PC-9 (cell line): Measurements from ENCODE around the gene BRINP3. TPM values are rescaled to one million over a fixed set of nuclear protein-coding genes. Genes with fewer than 3 reads are reported as not detected.

Experiments
- BruUV-seq: library from RNA; stranded (reverse); fragments of 400-500 nt; replicated peaks from 2 replicates; lab custom pipeline; 2021; lab: Mats Ljungman, UMichigan
- CTCF ChIA-PET: fragments of 300-600 bp; sonication (Branson Sonifier 250); formaldehyde crosslinking; loops from one replicate; lab custom pipeline; 2022; ENCODE audit warnings: antibody characterized with exemption; lab: Charles Lee
- POLR2A ChIA-PET: fragments of 300-600 bp; sonication (Branson Sonifier 250); formaldehyde crosslinking; loops from one replicate; lab custom pipeline; 2022; ENCODE audit warnings: antibody characterized with exemption; ENCODE audit not compliant: unreplicated experiment; lab: Charles Lee
- DNase-seq, 2 experiments: peaks; one replicate each; pipeline versions ENCODE4 v3.0.0 to v3.0.0-alpha.2; 2015 to 2022; ENCODE audit warnings: mixed read lengths in 1 of 2
- H2AFZ ChIP-seq: fragments of 200-600 bp; sonication (generic); 2 replicates; pipeline ENCODE4 v1.8.1; 2017; ENCODE audit warnings: antibody characterized with exemption
- H3F3A ChIP-seq: fragments of 200-600 bp; sonication (generic); 2 replicates; pipeline ENCODE4 v1.8.1; 2017; ENCODE audit warnings: antibody characterized with exemption, mild to moderate bottlenecking, low read depth; ENCODE audit not compliant: insufficient read depth
- H3K27ac ChIP-seq: fragments of 200-600 bp; sonication (generic); 2 replicates; pipeline ENCODE4 v1.6.1; 2016; ENCODE audit warnings: mixed run types
- H3K27me3 ChIP-seq: fragments of 200-600 bp; sonication (generic); 2 replicates; pipeline ENCODE4 v1.6.1; 2016; ENCODE audit warnings: low read depth, mixed run types; ENCODE audit not compliant: insufficient read depth
- H3K36me3 ChIP-seq: fragments of 200-600 bp; sonication (generic); 2 replicates; pipeline ENCODE4 v1.6.1; 2016; ENCODE audit warnings: low read depth, mixed run types
- H3K4me1 ChIP-seq: fragments of 200-600 bp; sonication (generic); replicated peaks from 2 replicates; pipeline ENCODE4 v1.6.1; 2016; ENCODE audit warnings: mixed run types; ENCODE audit not compliant: insufficient read depth
- H3K4me2 ChIP-seq: fragments of 200-600 bp; sonication (generic); 2 replicates; pipeline ENCODE4 v1.6.1; 2017; ENCODE audit warnings: mixed run types
- H3K4me3 ChIP-seq: fragments of 200-600 bp; sonication (generic); 2 replicates; pipeline ENCODE4 v1.6.1; 2016; ENCODE audit warnings: mixed run types
- H3K79me2 ChIP-seq: fragments of 200-600 bp; sonication (generic); 2 replicates; pipeline ENCODE4 v1.6.1; 2017; ENCODE audit warnings: low read depth, mixed run types
- H3K9me2 ChIP-seq: fragments of 200-600 bp; sonication (generic); 2 replicates; pipeline ENCODE4 v1.8.1; 2017; ENCODE audit warnings: mild to moderate bottlenecking; ENCODE audit not compliant: insufficient read depth
- H3K9me3 ChIP-seq: fragments of 200-600 bp; sonication (generic); 2 replicates; pipeline ENCODE4 v1.8.1; 2016; ENCODE audit warnings: low read depth; ENCODE audit not compliant: insufficient read depth
- H4K20me1 ChIP-seq: fragments of 200-600 bp; sonication (generic); 2 replicates; pipeline ENCODE4 v1.8.1; 2017; ENCODE audit not compliant: insufficient read depth
- EZH2 ChIP-seq: fragments of 200-600 bp; sonication (generic); IDR thresholded peaks from 2 replicates; pipeline ENCODE4 v1.8.0; 2017; ENCODE audit warnings: antibody characterized with exemption, low read depth
- intact Hi-C: fragments of 100-400 bp; cut with micrococcal nuclease; formaldehyde crosslinking; loops from one replicate; pipeline ENCODE4 v1.10.0; 2022; ENCODE audit not compliant: unreplicated experiment
- total RNA-seq: library from RNA; stranded (reverse); gene quantifications from 2 replicates; pipeline ENCODE4 v1.2.3, GENCODE V29; 2021
- TF ChIP-seq, protein P1 (sequence below): fragments of 200-600 bp; sonication (generic); conservative IDR thresholded peaks from 2 replicates; pipeline ENCODE4 v1.6.1; 2017; ENCODE audit warnings: mixed run types, antibody characterized with exemption, mild to moderate bottlenecking, moderate library complexity

The BRINP3 gene
- total RNA-seq, 1 experiment from 2014 or later = not detected

- no peaks in the 10 kb centered on the region for H3K27me3 ChIP-seq
- TF ChIP-seq EZH2 = no peak
- TF ChIP-seq, protein P1, sequence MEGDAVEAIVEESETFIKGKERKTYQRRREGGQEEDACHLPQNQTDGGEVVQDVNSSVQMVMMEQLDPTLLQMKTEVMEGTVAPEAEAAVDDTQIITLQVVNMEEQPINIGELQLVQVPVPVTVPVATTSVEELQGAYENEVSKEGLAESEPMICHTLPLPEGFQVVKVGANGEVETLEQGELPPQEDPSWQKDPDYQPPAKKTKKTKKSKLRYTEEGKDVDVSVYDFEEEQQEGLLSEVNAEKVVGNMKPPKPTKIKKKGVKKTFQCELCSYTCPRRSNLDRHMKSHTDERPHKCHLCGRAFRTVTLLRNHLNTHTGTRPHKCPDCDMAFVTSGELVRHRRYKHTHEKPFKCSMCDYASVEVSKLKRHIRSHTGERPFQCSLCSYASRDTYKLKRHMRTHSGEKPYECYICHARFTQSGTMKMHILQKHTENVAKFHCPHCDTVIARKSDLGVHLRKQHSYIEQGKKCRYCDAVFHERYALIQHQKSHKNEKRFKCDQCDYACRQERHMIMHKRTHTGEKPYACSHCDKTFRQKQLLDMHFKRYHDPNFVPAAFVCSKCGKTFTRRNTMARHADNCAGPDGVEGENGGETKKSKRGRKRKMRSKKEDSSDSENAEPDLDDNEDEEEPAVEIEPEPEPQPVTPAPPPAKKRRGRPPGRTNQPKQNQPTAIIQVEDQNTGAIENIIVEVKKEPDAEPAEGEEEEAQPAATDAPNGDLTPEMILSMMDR = no peak
- no peak overlapping the region for H3K4me2 ChIP-seq
These were observed 1.3 kb downstream of the BRINP3 start for GRCh38 chr1:190476321-190476720.

GRCh38 chr1:190475421-190476141 is 2.1 kb downstream of the BRINP3 start:
- Histone ChIP-seq H3K4me3 (no peak overlapping the region), H4K20me1 (no peaks in the 10 kb centered on the region), H3K27ac (no peak overlapping the region), H3K4me1 (no peaks in the 10 kb centered on the region), H3F3A (no peaks in the 10 kb centered on the region), H3K36me3 (no peaks in the 10 kb centered on the region), H3K9me2 (no peaks in the 10 kb centered on the region), H2AFZ (no peak overlapping the region), H3K27me3 (no peaks in the 10 kb centered on the region), H3K79me2 (no peaks in the 10 kb centered on the region), H3K4me2 (no peak overlapping the region), H3K9me3 (no peaks in the 10 kb centered on the region)
- BruUV-seq = no TSS peak
- no peak for DNase-seq
- CTCF ChIA-PET = no interaction called here
- POLR2A ChIA-PET = no interaction called here
- intact Hi-C loops = no loop called here
- TF ChIP-seq, protein P1 = no peak
- no peak for TF ChIP-seq EZH2

More at GRCh38 chr1:190476321-190476720, 1.3 kb downstream of the BRINP3 start:
- no peak for DNase-seq
- intact Hi-C loops = no loop called here
- Histone ChIP-seq H3K79me2 (no peaks in the 10 kb centered on the region), H2AFZ (no peak overlapping the region), H3K4me1 (no peaks in the 10 kb centered on the region), H3K27ac (no peak overlapping the region), H3K36me3 (no peaks in the 10 kb centered on the region), H3K9me3 (no peaks in the 10 kb centered on the region), H4K20me1 (no peaks in the 10 kb centered on the region), H3F3A (no peaks in the 10 kb centered on the region), H3K9me2 (no peaks in the 10 kb centered on the region), H3K4me3 (no peak overlapping the region)
- ChIA-PET CTCF (no interaction called here), POLR2A (no interaction called here)
- BruUV-seq = no TSS peak

DNA sequence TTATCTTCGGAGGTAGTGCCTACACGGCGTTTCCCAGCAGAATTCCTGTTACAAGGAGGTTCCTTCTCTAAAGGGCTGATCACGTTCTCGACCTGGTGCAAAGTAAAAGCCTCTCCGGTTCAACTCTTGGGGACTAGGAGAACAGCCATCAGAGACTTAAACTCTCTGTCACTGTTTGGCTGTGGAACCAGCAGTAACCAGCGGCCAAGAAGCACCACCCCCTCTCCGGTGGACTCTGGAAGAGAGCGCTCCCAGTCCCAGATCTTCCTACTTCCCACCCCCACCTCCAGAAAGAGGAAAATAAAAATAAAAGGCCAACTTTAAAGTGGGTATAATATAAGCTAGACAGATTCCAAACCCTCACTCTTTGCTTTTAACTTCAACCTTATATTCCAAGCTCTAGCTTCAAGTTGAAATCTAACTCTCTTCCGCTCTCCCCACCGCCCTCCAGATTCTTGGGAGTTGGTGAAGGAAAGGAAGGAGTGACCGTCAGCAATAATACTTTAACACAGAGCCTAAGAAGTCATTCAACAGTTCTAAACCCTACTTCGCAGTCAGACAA is 2.9 kb downstream of the BRINP3 start:
- no peaks in the 10 kb centered on the region for H3K9me2 ChIP-seq
- BruUV-seq = no TSS peak
- no peak overlapping the region for H2AFZ ChIP-seq
- CTCF ChIA-PET = no interaction called here
- intact Hi-C loops = no loop called here
- H3K4me1 ChIP-seq = no peaks in the 10 kb centered on the region
- H3K4me3 ChIP-seq = no peak overlapping the region
- no peak for DNase-seq
- TF ChIP-seq EZH2 = no peak
- TF ChIP-seq, protein P1 = no peak
- no peak overlapping the region for H3K27ac ChIP-seq
- no peaks in the 10 kb centered on the region for H3K9me3 ChIP-seq
- no peak overlapping the region for H3K4me2 ChIP-seq
- no peaks in the 10 kb centered on the region for H4K20me1 ChIP-seq
- no peaks in the 10 kb centered on the region for H3K79me2 ChIP-seq
- no peaks in the 10 kb centered on the region for H3K36me3 ChIP-seq
- H3F3A ChIP-seq = no peaks in the 10 kb centered on the region
- H3K27me3 ChIP-seq = no peaks in the 10 kb centered on the region
- POLR2A ChIA-PET = no interaction called here
